Mucosa of rectum (tissue), 2 donors: ENCODE data around the gene SAMM50.

Experiments
- H3K27ac ChIP-seq, 2 donors: one replicate each; pipeline ENCODE4 v1.7.0; 2013; ENCODE audit warnings: inconsistent platforms in 2 of 2, low read depth in 2 of 2, low read length in 2 of 2
- H3K27me3 ChIP-seq, 2 donors: one replicate each; pipeline ENCODE4 v1.7.0; 2013; ENCODE audit warnings: low read length in 2 of 2; ENCODE audit not compliant: control insufficient read depth in 2 of 2, insufficient read depth in 2 of 2
- H3K36me3 ChIP-seq, 2 donors: one replicate each; pipeline ENCODE4 v1.7.0; 2013; ENCODE audit warnings: low read length in 2 of 2; ENCODE audit not compliant: control insufficient read depth in 2 of 2, insufficient read depth in 2 of 2
- H3K4me1 ChIP-seq, 2 donors: one replicate each; pipeline ENCODE4 v1.7.0; 2013; ENCODE audit warnings: low read length in 2 of 2, mild to moderate bottlenecking in 1 of 2; ENCODE audit not compliant: control insufficient read depth in 2 of 2, insufficient read depth in 2 of 2
- H3K4me3 ChIP-seq, 2 donors: one replicate each; pipeline ENCODE4 v1.7.0; 2013; ENCODE audit warnings: low read length in 2 of 2
- H3K9ac ChIP-seq, 2 donors: one replicate each; pipeline ENCODE4 v1.7.0; 2013; ENCODE audit warnings: low read length in 2 of 2, low read depth in 1 of 2, mild to moderate bottlenecking in 1 of 2
- H3K9me3 ChIP-seq, 2 donors: one replicate each; pipeline ENCODE4 v1.7.0; 2013; ENCODE audit warnings: low read length in 2 of 2; ENCODE audit not compliant: control insufficient read depth in 2 of 2
- donor health status: healthy.
- donor health status: Normal muscosa, but diverticular disease.

Gene SAMM50

DNA sequence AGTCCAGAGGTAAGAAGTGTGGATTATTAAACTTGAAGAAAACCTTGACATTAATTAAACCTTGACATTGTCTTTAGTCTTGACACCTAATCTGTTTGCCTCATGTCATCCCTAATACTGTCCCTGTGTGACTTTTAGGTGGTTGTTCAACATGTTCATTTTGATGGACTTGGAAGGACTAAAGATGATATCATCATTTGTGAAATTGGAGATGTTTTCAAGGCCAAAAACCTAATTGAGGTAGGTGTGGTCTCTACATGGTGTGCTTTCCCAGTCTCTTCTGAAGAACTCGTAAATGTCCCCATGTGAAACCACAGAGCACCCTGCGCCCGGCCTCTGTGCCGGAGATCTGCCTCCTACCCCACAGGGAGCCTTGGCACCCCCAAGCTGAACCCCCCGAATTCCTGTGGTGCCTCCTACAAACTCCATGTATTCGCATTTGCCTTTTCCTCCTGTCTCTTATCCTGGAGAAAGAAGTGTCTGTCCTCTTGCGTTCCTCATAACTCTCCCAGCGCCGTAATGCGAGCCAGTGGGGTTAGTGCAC is 9.1 kb downstream of the SAMM50 start:
- Histone ChIP-seq H3K4me1 (no peaks in the 10 kb centered on the region), H3K9me3 (no peaks in the 10 kb centered on the region), H3K4me3 (no peak overlapping the region), H3K27me3 (no peaks in the 10 kb centered on the region), H3K27ac (no peak overlapping the region), H3K36me3 (peaks cover 43 to 53% of the 10 kb centered on the region in 2 donors), H3K9ac (no peak overlapping the region)

DNA sequence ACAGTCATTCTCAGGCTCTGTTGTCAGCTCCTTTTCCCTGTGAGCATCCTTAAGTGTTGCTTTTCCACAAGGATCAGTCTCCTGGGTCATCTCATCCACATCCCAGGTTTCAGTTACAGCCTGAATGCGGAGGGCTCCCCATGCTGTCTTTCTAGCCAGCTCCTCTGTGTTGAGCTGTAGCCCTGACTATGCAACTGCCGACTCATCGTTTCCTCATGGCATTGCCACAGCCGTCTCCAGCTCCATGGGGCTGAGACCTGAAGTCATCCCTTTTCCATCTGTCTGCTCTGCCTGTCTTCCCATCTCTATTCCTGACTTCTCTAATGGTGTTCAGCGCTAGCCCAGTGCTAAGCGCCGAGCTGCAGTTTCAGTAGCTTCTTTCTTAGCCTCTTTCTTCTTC is 11.8 kb downstream of the SAMM50 start:
- H3K27ac ChIP-seq, result no peak overlapping the region
- no peaks in the 10 kb centered on the region for H3K4me1 ChIP-seq
- no peak overlapping the region for H3K4me3 ChIP-seq
- H3K9me3 ChIP-seq, result no peaks in the 10 kb centered on the region
- peaks cover 51 to 66% of the 10 kb centered on the region in 2 donors for H3K36me3 ChIP-seq
- no peak overlapping the region for H3K9ac ChIP-seq
- no peaks in the 10 kb centered on the region for H3K27me3 ChIP-seq

DNA sequence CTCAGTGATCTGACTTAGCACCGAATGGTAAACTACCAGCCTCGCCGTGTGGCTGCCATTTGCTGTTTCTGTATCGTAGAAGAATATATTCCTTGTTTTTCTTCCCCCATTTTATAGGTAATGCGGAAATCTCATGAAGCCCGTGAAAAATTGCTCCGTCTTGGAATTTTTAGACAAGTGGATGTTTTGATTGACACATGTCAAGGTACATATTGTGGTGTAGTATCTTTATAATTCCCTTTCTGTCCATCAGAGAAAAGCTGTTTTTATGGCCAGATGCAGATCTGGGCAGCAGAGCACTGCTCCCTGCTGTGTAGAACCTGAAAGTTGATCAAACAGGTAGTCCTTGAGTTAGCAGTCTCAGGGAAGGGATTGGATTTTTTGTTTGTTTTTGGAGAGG is 13.4 kb downstream of the SAMM50 start:
- H3K4me1 ChIP-seq, result no peaks in the 10 kb centered on the region
- peaks cover 60 to 71% of the 10 kb centered on the region in 2 donors for H3K36me3 ChIP-seq
- no peak overlapping the region for H3K9ac ChIP-seq
- H3K4me3 ChIP-seq, result no peak overlapping the region
- no peak overlapping the region for H3K27ac ChIP-seq
- H3K9me3 ChIP-seq, result no peaks in the 10 kb centered on the region
- H3K27me3 ChIP-seq, result no peaks in the 10 kb centered on the region

DNA sequence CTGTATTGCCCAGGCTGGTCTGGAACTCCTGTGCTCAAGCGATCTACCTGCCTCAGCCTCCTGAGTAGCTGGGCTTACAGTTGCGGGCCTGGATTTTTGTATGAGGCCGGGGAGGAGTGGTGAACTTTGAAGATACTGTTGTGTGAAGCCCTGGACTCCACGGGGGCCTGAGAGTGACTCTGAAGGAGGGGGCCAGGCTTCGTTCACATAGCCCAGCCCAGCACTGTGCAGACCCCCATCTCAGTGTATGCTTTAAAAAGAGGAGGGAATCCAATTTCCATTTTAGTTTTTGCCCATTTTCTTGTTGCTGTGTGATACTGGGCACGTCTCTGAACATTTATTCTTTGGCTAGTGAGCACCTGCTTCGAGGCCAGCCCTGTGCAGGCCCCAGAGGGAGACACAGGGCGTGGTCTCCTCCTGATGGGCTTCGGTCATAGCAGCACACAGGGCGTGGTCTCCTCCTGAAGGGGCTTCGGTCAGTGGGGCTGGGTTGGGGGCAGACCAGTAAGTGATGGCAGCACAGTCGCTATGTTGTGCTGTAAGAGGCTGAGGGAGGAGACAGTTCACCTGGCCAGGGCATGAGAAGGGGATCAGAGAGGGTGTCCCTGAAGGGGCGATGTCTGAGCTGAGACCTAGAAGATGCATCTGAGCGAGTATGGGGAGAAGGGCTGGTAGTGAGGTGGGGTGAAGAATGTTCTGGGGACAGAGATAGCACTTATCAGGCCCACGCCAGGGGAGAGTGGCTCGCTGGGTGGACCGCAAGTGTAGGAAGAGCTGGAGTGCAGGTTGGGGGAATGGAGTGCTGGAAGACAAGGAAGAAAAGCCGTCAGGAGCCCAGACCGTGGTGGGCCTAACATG is 14.0 kb downstream of the SAMM50 start:
- H3K36me3 ChIP-seq, result peaks cover 60 to 70% of the 10 kb centered on the region in 2 donors
- H3K9me3 ChIP-seq, result no peaks in the 10 kb centered on the region
- no peak overlapping the region for H3K9ac ChIP-seq
- H3K4me3 ChIP-seq, result no peak overlapping the region
- H3K27me3 ChIP-seq, result no peaks in the 10 kb centered on the region
- no peak overlapping the region for H3K27ac ChIP-seq
- no peaks in the 10 kb centered on the region for H3K4me1 ChIP-seq

DNA sequence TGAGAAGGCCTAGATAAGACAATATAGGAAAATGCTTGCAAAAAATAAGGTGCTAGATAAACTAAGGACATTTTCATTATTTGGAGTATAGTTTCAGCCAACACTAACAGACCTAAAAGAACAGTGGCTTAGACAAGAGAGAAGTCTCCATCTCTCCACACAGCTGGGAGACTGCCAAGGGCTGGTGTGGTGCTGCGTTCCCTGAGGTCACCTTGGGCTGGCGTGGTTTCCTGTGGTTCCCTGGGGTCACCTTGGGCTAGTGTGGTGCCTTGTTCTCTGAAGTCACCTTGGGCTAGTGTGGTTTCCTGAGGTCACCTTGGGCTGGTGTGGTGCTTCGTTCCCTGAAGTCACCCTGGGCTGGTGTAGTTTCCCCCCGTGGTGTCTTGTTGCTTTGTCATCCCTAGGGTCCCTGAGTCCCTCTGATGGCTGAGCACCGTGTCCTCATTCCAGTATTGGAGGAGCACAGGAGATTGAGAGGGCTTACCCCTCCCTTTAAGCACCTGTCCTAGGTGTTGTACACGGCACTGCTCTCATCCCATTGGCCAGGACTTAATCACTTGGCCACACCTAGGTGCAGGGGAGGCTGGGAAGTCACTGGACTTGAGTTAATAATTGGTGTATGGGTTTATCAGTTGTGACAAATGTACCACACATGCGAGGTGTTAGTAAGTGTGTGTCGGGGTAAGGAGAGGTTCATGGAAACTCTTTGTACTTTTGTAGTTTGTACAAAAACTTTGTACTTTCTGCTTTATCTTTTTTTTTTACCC is 14.9 kb downstream of the SAMM50 start:
- H3K9me3 ChIP-seq, result no peaks in the 10 kb centered on the region
- no peak overlapping the region for H3K27ac ChIP-seq
- H3K4me1 ChIP-seq, result no peaks in the 10 kb centered on the region
- H3K4me3 ChIP-seq, result no peak overlapping the region
- H3K36me3 ChIP-seq, result peaks cover 61 to 69% of the 10 kb centered on the region in 2 donors
- no peaks in the 10 kb centered on the region for H3K27me3 ChIP-seq
- H3K9ac ChIP-seq, result no peak overlapping the region

DNA sequence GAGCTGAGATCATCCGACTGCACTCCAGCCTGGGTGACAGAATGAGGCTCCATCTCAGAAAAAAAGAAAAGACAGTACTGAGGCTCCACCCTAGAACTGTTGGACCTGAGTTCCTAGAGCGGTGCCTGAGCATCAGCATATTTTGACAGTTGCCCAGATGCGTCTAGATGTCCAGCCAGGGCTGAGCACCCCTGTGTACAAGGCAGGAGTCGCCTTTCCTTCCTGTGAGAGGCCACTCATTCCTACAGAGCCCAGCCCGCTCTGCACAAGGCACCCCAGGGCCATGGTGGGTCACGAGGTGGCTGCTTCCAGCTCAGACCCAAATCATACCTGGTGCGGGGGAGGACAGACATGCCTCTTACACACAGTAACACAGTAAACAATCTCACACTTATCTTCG is 15.9 kb downstream of the SAMM50 start:
- Histone ChIP-seq H3K36me3 (peaks cover 64 to 69% of the 10 kb centered on the region in 2 donors), H3K27ac (no peak overlapping the region), H3K4me1 (no peaks in the 10 kb centered on the region), H3K4me3 (no peak overlapping the region), H3K27me3 (no peaks in the 10 kb centered on the region), H3K9ac (no peak overlapping the region), H3K9me3 (no peaks in the 10 kb centered on the region)

DNA sequence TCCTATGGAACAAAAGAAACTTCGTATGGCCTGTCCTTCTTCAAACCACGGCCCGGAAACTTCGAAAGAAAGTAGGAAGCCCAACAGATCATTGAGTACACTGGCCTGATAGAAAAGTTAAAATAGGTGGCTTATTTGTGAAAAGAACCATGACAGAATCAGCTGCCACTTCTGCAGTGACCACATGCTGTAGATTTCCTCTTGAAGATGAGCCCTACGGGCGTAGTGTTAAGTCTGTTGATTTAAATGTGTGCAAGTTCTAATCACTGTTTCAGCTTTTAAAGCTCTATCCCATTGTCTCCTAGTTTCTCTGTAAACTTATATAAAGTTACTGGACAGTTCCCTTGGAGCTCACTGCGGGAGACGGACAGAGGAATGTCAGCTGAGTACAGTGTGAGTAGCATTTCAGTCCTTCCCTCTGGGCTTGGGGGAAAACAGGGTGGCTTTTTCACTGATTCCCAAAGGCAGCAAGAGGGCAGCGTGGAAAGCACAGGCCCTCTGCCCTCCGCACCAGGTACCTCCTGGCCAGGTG is 17.8 kb downstream of the SAMM50 start:
- H3K36me3 ChIP-seq, result peaks cover 68 to 74% of the 10 kb centered on the region in 2 donors
- no peaks in the 10 kb centered on the region for H3K4me1 ChIP-seq

DNA sequence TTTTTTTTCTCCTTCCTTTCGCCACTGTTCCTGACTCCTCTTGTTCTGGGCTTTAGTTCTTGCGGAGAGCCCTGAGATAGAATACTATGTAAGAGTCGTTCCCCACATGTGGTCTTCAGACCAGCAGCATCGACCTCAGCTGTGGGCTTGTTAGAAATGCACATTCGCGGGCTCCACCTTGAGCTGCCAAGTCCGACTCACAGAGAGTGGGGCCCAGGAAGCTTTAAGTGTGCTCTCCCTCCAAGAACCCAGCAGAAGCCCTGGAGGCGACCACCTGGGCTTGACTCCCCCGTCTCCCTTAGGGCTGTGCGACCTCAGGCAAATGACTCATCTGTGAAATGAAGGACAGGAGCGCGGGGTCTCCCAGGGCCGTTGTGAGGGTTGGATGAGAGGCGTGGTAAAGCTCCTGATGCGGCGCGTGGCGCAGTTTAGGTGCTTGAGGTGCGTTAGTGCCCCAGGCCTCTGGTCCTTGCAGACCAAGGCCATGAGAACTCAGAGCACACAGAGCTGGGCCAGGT is 18.8 kb downstream of the SAMM50 start:
- no peak overlapping the region for H3K4me3 ChIP-seq
- H3K9me3 ChIP-seq, result no peaks in the 10 kb centered on the region
- H3K9ac ChIP-seq, result no peak overlapping the region
- H3K4me1 ChIP-seq, result no peaks in the 10 kb centered on the region
- peaks cover 71 to 72% of the 10 kb centered on the region in 2 donors for H3K36me3 ChIP-seq
- H3K27me3 ChIP-seq, result no peaks in the 10 kb centered on the region
- no peak overlapping the region for H3K27ac ChIP-seq

More for the DNA sequence above, 17.8 kb downstream of the SAMM50 start:
- H3K9me3 ChIP-seq, result no peaks in the 10 kb centered on the region
- H3K9ac ChIP-seq, result no peak overlapping the region
- no peak overlapping the region for H3K27ac ChIP-seq
- no peak overlapping the region for H3K4me3 ChIP-seq
- H3K27me3 ChIP-seq, result no peaks in the 10 kb centered on the region

DNA sequence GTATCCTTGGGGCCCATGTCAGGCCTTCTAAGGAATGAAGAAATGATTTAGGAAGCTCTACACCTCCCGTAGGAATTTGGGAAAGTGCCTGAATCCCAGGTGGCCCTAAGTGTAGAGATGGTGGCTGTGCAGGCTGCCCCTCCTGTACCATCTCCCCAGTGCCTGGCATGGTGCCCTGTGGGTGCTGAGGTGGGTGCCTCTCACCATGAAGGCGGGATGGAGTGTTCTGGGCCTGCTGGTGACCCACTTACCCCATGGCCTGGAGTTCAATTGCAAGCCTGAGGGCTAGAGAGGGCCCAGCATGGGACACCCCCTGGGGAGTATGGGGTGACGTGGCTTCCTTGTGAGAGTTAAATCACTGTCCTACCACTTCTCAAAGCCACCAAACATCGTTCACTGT is 19.8 kb downstream of the SAMM50 start:
- no peak overlapping the region for H3K4me3 ChIP-seq
- no peak overlapping the region for H3K9ac ChIP-seq
- H3K4me1 ChIP-seq, result no peaks in the 10 kb centered on the region
- no peak overlapping the region for H3K27ac ChIP-seq
- no peaks in the 10 kb centered on the region for H3K27me3 ChIP-seq
- H3K36me3 ChIP-seq, result peaks cover 71 to 80% of the 10 kb centered on the region in 2 donors
- H3K9me3 ChIP-seq, result no peaks in the 10 kb centered on the region
